Peyer's patch (tissue), 4 donors: ENCODE results near the gene THRB.

Source experiments
- CTCF ChIP-seq, 6 experiments: fragments of 450-650 bp in 4 of 6; fragments of 200-600 bp in 2 of 6; sonication (generic) in 1 of 6; IDR thresholded peaks; one replicate each; pipeline ENCODE4 v1.5.1; 2017 to 2019; ENCODE audit warnings: antibody characterized with exemption in 6 of 6, mild to moderate bottlenecking in 3 of 6, moderate library complexity in 1 of 6
- POLR2A ChIP-seq, 2 donors: fragments of 450-650 bp; IDR thresholded peaks; one replicate each; pipeline ENCODE4 v1.5.1; 2017; ENCODE audit warnings: antibody characterized with exemption in 2 of 2, mild to moderate bottlenecking in 2 of 2, moderate library complexity in 2 of 2

GRCh38 chr3:24086617-24087404 is 407.8 kb downstream of the THRB start:
- no peak for TF ChIP-seq CTCF (IDR thresholded peaks at IDR 0.05)
- TF ChIP-seq POLR2A (IDR thresholded peaks at IDR 0.05) = no peak
